ENCODE data around the gene N4BP2L1. TPM values are rescaled to one million over a fixed set of nuclear protein-coding genes. Genes with fewer than 3 reads are reported as not detected.

The N4BP2L1 gene
- total RNA-seq (10 to 100 TPM; 51.6 to 51.9 TPM), polyA plus RNA-seq (10 to 100 TPM; 43.3 to 80.1 TPM)

DNA sequence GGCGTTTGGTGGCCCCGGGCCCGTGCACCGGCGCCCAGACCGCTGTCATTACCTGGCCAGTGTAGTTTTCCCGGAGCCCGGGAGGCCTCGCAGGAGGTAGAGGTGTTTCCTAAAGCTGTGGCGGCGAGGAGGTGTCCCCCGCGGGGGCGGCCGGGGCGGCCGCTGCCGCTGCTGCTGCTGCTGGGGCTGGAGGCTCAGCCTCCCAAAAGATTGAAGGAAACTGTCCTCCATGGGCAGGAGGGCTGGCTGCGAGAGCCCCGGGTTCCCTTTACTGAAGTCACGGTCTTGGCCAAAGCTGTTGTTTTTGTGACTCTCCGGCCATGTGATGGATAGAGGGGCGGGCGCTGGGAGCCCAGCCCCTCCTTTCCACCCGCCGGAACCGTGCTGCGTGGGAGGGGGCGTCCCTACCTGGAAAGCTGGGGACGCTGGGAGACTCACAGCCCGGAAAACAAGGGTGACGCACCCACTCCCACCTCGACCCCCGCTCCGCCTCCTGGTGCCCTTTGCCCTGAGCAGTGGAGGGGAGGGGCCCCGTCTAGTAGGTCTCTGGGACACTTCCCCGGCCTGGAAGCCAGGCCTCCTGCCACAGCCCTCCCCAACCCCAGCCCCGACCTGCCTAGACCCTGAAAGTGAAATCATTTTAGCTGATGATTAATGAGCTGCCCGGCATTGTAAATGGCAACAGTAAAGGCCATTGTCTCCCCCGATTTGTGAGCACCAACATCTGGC, at the start of gene N4BP2L1:
Gene N4BP2L1 (minus strand): TSS at position 279 of the 729 bp plus-strand sequence. CDS start 48 bp downstream, at position 231.
- Histone ChIP-seq H3K4me3 (ENCODE audit: low read length in 2 of 2) (peak within 1 kb of the TSS; percentile 77 to 85), H3K9me3 (ENCODE audit: control insufficient read depth in 1 of 2, low read length in 2 of 2) (no peaks in the 10 kb centered on the region), H3K36me3 (ENCODE audit: insufficient read depth, low read length) (no peaks in the 10 kb centered on the region), H3K27me3 (ENCODE audit: insufficient read depth, low read length) (no peaks in the 10 kb centered on the region), H3K27ac (ENCODE audit: low read depth, low read length) (peak within 1 kb of the TSS; percentile 84), H3K4me1 (ENCODE audit: insufficient read depth, low read length) (peaks cover 46% of the 10 kb centered on the region)
- Mint-ChIP-seq H3K4me3 (peak within 1 kb of the TSS; percentile 94 to 99 (median 96)), H3K9me3 (no peaks in the 10 kb centered on the region), H3K36me3 (peaks cover 9 to 35% of the 10 kb centered on the region in 2 donors), H3K27ac (peak within 1 kb of the TSS; percentile 96 to 99 (median 98)), H3K27me3 (no peaks in the 10 kb centered on the region), H3K4me1 (peaks cover 27 to 54% (median 40%) of the 10 kb centered on the region in 4 donors)
- DNase-seq, result peak; percentile 80 to 94 (median 82)
- CTCF ChIA-PET (ENCODE audit: partially characterized antibody), result interaction anchor here (1.2 to 2.7 kb wide), 5 partner anchors 10 to 158 kb away, joined by 3 to 8 read pairs (median 4); partner anchors contain the start of genes BRCA2, N4BP2L2, PDS5B and ZAR1L
- intact Hi-C loops (cut with micrococcal nuclease), result loop anchor here (1.0 to 2.0 kb wide), 4 partner anchors 9 to 158 kb away; partner anchors contain the start of genes BRCA2, PDS5B and ZAR1L
- POLR2A ChIA-PET (ENCODE audit: partially characterized antibody), result interaction anchor here (0.5 to 4.9 kb wide), 15 partner anchors 12 to 1267 kb away, joined by 3 to 82 read pairs (median 4); partner anchors contain the start of genes BRCA2, N4BP2L2, PDS5B and ZAR1L

DNA sequence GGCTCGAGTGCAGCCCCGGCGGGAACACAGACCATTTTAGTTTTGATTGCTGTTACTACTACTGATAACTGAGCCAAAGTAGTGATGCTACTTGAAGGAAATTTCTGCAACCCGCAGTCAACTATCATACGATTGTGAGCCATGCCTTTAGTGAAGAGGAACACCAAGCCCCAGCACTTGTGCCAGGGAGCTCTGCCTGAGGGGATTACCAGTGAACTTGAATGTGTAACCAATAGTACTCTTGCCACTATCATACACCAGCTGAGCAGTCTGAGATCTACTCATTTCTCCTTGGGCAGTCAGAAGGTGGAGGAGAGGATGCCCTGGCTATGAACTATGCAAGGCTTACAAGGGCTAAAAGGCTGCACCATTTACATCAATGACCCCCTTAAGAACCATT, 49.0 kb upstream of the N4BP2L1 start:
- ChIA-PET CTCF (ENCODE audit: partially characterized antibody) (no interaction called here), POLR2A (ENCODE audit: partially characterized antibody) (no interaction called here)
- H3K27ac Mint-ChIP-seq, result no peak overlapping the region
- Histone ChIP-seq H3K27me3 (ENCODE audit: insufficient read depth, low read length) (no peaks in the 10 kb centered on the region), H3K9me3 (ENCODE audit: control insufficient read depth in 1 of 2, low read length in 2 of 2) (no peaks in the 10 kb centered on the region), H3K27ac (ENCODE audit: low read depth, low read length) (no peak overlapping the region), H3K36me3 (ENCODE audit: insufficient read depth, low read length) (no peaks in the 10 kb centered on the region), H3K4me3 (ENCODE audit: low read length in 2 of 2) (no peak overlapping the region), H3K4me1 (ENCODE audit: insufficient read depth, low read length) (no peaks in the 10 kb centered on the region)
- no peaks in the 10 kb centered on the region for H3K9me3 Mint-ChIP-seq
- H3K27me3 Mint-ChIP-seq, result no peaks in the 10 kb centered on the region
- peaks cover 11 to 21% of the 10 kb centered on the region in 2 donors for H3K36me3 Mint-ChIP-seq
- intact Hi-C loops (cut with micrococcal nuclease), result no loop called here
- H3K4me1 Mint-ChIP-seq, result peaks cover 0 to 3% (median 0%) of the 10 kb centered on the region in 4 donors
- H3K4me3 Mint-ChIP-seq, result no peak overlapping the region
- DNase-seq, result no peak

DNA sequence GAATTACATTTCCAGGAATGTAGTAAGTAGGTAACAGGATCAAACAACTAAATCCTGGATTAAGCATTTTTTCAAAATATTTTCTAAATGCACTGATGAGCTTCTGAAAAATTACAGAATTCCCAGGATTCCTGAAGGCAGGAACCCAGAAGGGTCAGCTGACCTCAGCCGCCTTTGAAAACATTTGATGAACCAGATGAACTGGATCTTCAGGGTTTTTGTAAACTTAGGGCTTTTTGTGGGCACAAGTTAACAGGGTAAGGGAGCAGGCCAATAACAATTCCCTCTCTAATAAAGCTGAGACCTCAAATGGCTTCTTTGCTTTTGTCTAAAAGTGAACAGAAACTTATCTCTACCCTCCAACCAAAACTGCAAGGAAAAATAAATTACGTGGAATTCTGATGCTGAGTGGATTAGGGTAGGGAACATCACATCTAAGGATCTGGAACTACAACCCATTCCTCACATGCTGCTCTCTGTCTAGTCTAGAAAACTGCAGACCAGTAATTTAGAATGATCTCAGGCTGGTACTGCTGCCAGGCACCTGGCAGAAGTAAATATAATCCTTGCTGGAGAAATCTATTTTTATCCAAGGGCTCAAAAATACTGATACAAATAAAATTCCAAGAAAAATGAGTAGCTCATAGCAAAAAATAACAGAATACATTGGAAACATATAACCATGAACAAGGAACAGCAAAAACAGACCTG, 48.2 kb upstream of the N4BP2L1 start:
- H3K4me3 ChIP-seq (ENCODE audit: low read length in 2 of 2), result no peak overlapping the region
- H3K9me3 ChIP-seq (ENCODE audit: control insufficient read depth in 1 of 2, low read length in 2 of 2), result no peaks in the 10 kb centered on the region
- Mint-ChIP-seq H3K27me3 (no peaks in the 10 kb centered on the region), H3K4me1 (peaks cover 0 to 6% (median 1%) of the 10 kb centered on the region in 4 donors), H3K4me3 (no peak overlapping the region), H3K27ac (no peak overlapping the region), H3K9me3 (no peaks in the 10 kb centered on the region), H3K36me3 (peaks cover 13 to 23% of the 10 kb centered on the region in 2 donors)
- ChIA-PET CTCF (ENCODE audit: partially characterized antibody) (no interaction called here), POLR2A (ENCODE audit: partially characterized antibody) (no interaction called here)
- H3K4me1 ChIP-seq (ENCODE audit: insufficient read depth, low read length), result no peaks in the 10 kb centered on the region
- no peak overlapping the region for H3K27ac ChIP-seq (ENCODE audit: low read depth, low read length)
- H3K27me3 ChIP-seq (ENCODE audit: insufficient read depth, low read length), result no peaks in the 10 kb centered on the region
- intact Hi-C loops (cut with micrococcal nuclease), result no loop called here
- no peaks in the 10 kb centered on the region for H3K36me3 ChIP-seq (ENCODE audit: insufficient read depth, low read length)
- DNase-seq, result no peak

DNA sequence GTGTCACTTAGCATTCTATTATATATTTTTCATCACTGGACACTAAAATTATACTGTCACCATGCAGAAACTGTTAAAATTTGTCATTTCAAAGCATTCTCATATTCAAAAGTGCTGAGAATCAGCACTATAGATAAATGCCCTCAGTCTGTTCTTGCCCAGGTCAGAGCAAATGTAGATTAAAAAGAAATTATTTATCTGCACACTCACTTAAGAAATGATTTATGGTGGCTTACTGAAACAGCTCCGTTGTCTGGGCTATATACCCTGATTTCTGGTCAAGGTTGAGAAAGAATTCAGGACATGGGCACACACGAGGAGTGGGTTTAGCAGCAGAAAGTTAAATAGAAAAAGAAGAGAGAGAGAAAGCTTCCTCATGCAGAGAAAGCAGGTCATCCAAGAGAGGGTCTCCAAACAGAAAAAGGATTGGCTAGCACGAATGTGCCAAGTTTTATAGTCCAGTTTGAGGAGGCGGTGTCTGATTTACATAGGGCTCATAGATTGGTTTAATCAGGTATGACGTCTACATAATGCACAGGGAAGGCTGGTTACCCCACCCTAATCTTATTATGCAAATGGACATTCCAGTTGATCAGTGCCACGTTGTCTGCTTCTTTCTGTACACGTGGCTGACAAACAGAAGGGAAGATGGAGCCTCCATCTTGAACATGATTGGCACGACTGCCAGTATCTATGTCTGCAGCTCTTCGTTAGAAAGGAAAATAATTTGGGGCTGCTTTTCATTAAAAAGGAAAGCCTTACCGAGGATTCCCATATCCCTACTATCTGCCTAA, 47.3 kb upstream of the N4BP2L1 start:
- no peak overlapping the region for H3K4me3 ChIP-seq (ENCODE audit: low read length in 2 of 2)
- H3K27ac ChIP-seq (ENCODE audit: low read depth, low read length), result no peak overlapping the region
- CTCF ChIA-PET (ENCODE audit: partially characterized antibody), result no interaction called here
- H3K27me3 ChIP-seq (ENCODE audit: insufficient read depth, low read length), result no peaks in the 10 kb centered on the region
- peaks cover 17 to 24% of the 10 kb centered on the region in 2 donors for H3K36me3 Mint-ChIP-seq
- no peaks in the 10 kb centered on the region for H3K27me3 Mint-ChIP-seq
- no peak for DNase-seq
- no peaks in the 10 kb centered on the region for H3K36me3 ChIP-seq (ENCODE audit: insufficient read depth, low read length)
- intact Hi-C loops (cut with micrococcal nuclease), result no loop called here
- H3K4me1 Mint-ChIP-seq, result peaks cover 0 to 6% (median 1%) of the 10 kb centered on the region in 4 donors
- no peaks in the 10 kb centered on the region for H3K9me3 ChIP-seq (ENCODE audit: control insufficient read depth in 1 of 2, low read length in 2 of 2)
- H3K4me1 ChIP-seq (ENCODE audit: insufficient read depth, low read length), result no peaks in the 10 kb centered on the region
- H3K4me3 Mint-ChIP-seq, result no peak overlapping the region
- no peak overlapping the region for H3K27ac Mint-ChIP-seq
- no peaks in the 10 kb centered on the region for H3K9me3 Mint-ChIP-seq
- POLR2A ChIA-PET (ENCODE audit: partially characterized antibody), result no interaction called here

DNA sequence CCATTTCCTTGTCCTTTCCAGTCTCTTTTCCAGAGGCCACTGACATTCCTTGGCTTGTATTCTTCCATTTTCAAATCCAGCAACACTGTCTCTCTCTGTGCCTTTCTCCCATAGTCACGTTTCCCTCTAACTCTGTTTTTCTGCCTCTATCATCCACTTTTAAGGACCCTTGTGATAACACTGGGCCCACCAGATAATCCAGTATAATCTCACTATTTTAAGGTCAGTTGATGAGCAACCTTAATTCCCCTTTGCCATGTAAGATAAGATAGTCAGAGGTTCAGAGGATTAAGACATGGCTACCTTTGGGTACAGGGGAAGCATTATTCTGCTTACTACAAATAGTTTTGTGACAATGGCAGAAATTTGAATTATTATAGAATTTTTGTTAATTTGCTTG, 45.7 kb upstream of the N4BP2L1 start:
- POLR2A ChIA-PET (ENCODE audit: partially characterized antibody), result interaction anchor here (0.7 kb wide), 1 partner anchor 1073 kb away, joined by 4 read pairs; no protein-coding TSS in a partner anchor
- Histone ChIP-seq H3K27me3 (ENCODE audit: insufficient read depth, low read length) (no peaks in the 10 kb centered on the region), H3K4me3 (ENCODE audit: low read length in 2 of 2) (no peak overlapping the region), H3K9me3 (ENCODE audit: control insufficient read depth in 1 of 2, low read length in 2 of 2) (no peaks in the 10 kb centered on the region), H3K36me3 (ENCODE audit: insufficient read depth, low read length) (no peaks in the 10 kb centered on the region), H3K4me1 (ENCODE audit: insufficient read depth, low read length) (no peaks in the 10 kb centered on the region), H3K27ac (ENCODE audit: low read depth, low read length) (no peak overlapping the region)
- no peaks in the 10 kb centered on the region for H3K27me3 Mint-ChIP-seq
- H3K4me1 Mint-ChIP-seq, result peaks cover 0 to 6% (median 2%) of the 10 kb centered on the region in 4 donors
- no peak overlapping the region for H3K4me3 Mint-ChIP-seq
- H3K36me3 Mint-ChIP-seq, result peaks cover 17 to 19% of the 10 kb centered on the region in 2 donors
- H3K9me3 Mint-ChIP-seq, result no peaks in the 10 kb centered on the region
- intact Hi-C loops (cut with micrococcal nuclease), result no loop called here
- CTCF ChIA-PET (ENCODE audit: partially characterized antibody), result no interaction called here
- no peak overlapping the region for H3K27ac Mint-ChIP-seq
- no peak for DNase-seq

DNA sequence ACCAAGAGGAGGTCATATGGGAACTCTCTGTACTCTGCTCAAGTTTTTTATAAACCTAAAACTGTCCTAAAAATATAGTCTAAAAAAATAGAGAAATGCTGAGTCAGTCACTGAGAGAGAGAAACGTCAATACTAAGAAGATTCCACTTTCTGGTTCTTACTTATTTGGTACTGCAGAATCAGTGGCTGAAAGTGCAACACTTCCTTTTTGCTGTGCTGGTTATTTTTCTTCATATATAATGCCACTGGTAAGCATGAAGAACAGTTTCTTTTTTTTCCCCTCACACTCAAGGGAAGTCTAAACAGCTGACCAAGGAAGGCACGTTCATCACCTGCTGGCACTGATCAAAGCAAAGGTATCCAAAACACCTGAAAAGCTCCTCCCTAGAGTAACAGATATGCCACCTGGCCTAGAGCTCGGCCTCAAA, 44.3 kb upstream of the N4BP2L1 start:
- ChIA-PET POLR2A (ENCODE audit: partially characterized antibody) (no interaction called here), CTCF (ENCODE audit: partially characterized antibody) (no interaction called here)
- Histone ChIP-seq H3K27ac (ENCODE audit: low read depth, low read length) (no peak overlapping the region), H3K4me1 (ENCODE audit: insufficient read depth, low read length) (no peaks in the 10 kb centered on the region), H3K4me3 (ENCODE audit: low read length in 2 of 2) (no peak overlapping the region), H3K9me3 (ENCODE audit: control insufficient read depth in 1 of 2, low read length in 2 of 2) (no peaks in the 10 kb centered on the region), H3K36me3 (ENCODE audit: insufficient read depth, low read length) (no peaks in the 10 kb centered on the region), H3K27me3 (ENCODE audit: insufficient read depth, low read length) (no peaks in the 10 kb centered on the region)
- Mint-ChIP-seq H3K27ac (peak overlapping the region in 3 of 7 donors; percentile 19 to 66 (median 23)), H3K9me3 (no peaks in the 10 kb centered on the region), H3K4me1 (peaks cover 0 to 7% (median 3%) of the 10 kb centered on the region in 4 donors), H3K36me3 (peaks cover 8 to 14% of the 10 kb centered on the region in 2 donors), H3K27me3 (no peaks in the 10 kb centered on the region), H3K4me3 (no peak overlapping the region)
- intact Hi-C loops (cut with micrococcal nuclease), result no loop called here
- DNase-seq, result no peak

Data from CD4-positive, alpha-beta memory T cell (primary cell).